Natural killer cell treated with Interleukin-12 subunit alpha and Interleukin-12 subunit beta and Interleukin-15 and Interleukin-18, amount 100 ng/mL, for 72 hours (primary cell): Measurements from ENCODE around the gene LOXL4. TPM values are rescaled to one million over a fixed set of nuclear protein-coding genes. Genes with fewer than 3 reads are reported as not detected.
"Not testable (repeated sequence)": the region's sequence is repeated elsewhere in the genome, so short reads cannot be mapped to it uniquely, and the experiment has no call there.

Source experiments
- ATAC-seq, 2 donors: fragments of 150-1000 bp; cut with Tn5 transposase in 1 of 2; sonication (Bioruptor Pico), chemical (Tn5 transposase) in 1 of 2; 2 replicates each; pipeline ENCODE4 v1.10.0; 2021
- DNase-seq: peaks from one replicate; pipeline ENCODE4 v3.0.0; 2022; ENCODE audit warnings: low spot score
- H3K27ac Mint-ChIP-seq, 2 donors: 1 replicate in 1 of 2; 2 replicates in 1 of 2; pipeline ENCODE4 v1.8.0; 2022; ENCODE audit warnings: mixed read lengths in 2 of 2, mild to moderate bottlenecking in 1 of 2, moderate library complexity in 1 of 2
- H3K27me3 Mint-ChIP-seq, 2 donors: 1 replicate in 1 of 2; 2 replicates in 1 of 2; pipeline ENCODE4 v1.8.0; 2022; ENCODE audit warnings: mixed read lengths in 2 of 2
- H3K36me3 Mint-ChIP-seq: one replicate; pipeline ENCODE4 v1.8.0; 2022; ENCODE audit warnings: mixed read lengths
- H3K4me1 Mint-ChIP-seq, 2 donors: 1 replicate in 1 of 2; 2 replicates in 1 of 2; pipeline ENCODE4 v1.8.0; 2022; ENCODE audit warnings: low read depth in 2 of 2, mixed read lengths in 2 of 2, mild to moderate bottlenecking in 1 of 2
- H3K4me3 Mint-ChIP-seq: one replicate; pipeline ENCODE4 v1.8.0; 2022; ENCODE audit warnings: mixed read lengths
- H3K9me3 Mint-ChIP-seq: 2 replicates; pipeline ENCODE4 v1.8.0; 2022; ENCODE audit warnings: mixed read lengths
- total RNA-seq, 2 donors: library from RNA; stranded (reverse); gene quantifications; one replicate each; pipeline ENCODE4 v1.2.3, GENCODE V29; 2022

Gene LOXL4
- total RNA-seq, 2 donors from 2014 or later = not detected

DNA sequence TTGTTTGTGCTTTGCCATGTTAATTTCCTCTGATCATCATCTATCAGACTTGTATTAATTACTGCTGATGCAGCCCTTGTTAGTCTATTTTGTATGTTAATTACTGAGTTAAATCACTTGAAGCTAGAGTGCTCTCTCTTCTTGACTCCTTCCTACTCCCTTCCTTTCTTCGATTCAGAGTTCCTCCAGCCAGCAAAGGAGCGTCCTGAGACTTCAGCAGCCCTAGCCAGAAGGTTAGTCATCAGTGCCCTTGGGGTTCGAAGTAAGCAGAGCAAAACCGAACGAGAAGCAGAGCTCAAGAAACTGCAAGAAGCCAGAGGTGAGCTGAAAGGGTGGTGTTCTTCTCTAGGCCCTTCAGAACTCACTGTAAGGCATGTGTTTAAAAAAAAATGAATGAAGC, 32.1 kb downstream of the LOXL4 start:
- H3K36me3 Mint-ChIP-seq = no peaks in the 10 kb centered on the region
- H3K4me3 Mint-ChIP-seq = no peak overlapping the region
- H3K9me3 Mint-ChIP-seq = no peaks in the 10 kb centered on the region
- no peak overlapping the region for H3K27ac Mint-ChIP-seq
- no peak for DNase-seq
- no peaks in the 10 kb centered on the region for H3K27me3 Mint-ChIP-seq
- no peak for ATAC-seq
- H3K4me1 Mint-ChIP-seq = peaks cover under 1 to 11% of the 10 kb centered on the region in 2 donors

DNA sequence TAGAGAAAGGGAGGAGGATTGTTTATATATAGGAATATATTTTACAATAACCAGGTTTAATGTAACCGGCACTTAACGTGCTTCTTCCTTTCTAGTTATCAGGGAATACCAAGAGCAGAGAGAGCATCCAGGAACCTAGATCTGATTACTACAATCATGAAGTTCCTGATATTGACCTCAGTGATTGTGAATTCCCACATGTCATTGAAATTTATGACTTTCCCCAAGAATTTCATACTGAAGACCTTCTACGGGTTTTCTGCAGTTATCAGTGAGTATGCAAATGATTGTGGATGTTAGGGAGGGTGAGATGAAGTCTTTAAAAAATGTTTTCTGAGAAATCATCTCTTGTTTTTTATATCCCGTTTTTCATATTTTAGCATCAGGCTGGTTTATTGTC, 36.6 kb downstream of the LOXL4 start:
- no peaks in the 10 kb centered on the region for H3K36me3 Mint-ChIP-seq
- no peak for DNase-seq

GRCh38 chr10:98228266-98228665, 39.7 kb downstream of the LOXL4 start:
- Mint-ChIP-seq H3K4me1 (peaks cover 31 to 43% of the 10 kb centered on the region in 2 donors), H3K27ac (peak overlapping the region; percentile 41 to 70)
- not testable (repeated sequence) for DNase-seq

More for the DNA sequence above, 36.6 kb downstream of the LOXL4 start:
- Mint-ChIP-seq H3K4me1 (peaks cover 25 to 38% of the 10 kb centered on the region in 2 donors), H3K4me3 (no peak overlapping the region), H3K27me3 (no peaks in the 10 kb centered on the region), H3K9me3 (no peaks in the 10 kb centered on the region), H3K27ac (no peak overlapping the region)
- no peak for ATAC-seq

GRCh38 chr10:98227713-98228112, 40.3 kb downstream of the LOXL4 start:
- Mint-ChIP-seq H3K4me1 (peaks cover 31 to 44% of the 10 kb centered on the region in 2 donors), H3K27ac (peak overlapping the region; percentile 41 to 70)
- not testable (repeated sequence) for DNase-seq, H3K36me3 Mint-ChIP-seq, H3K9me3 Mint-ChIP-seq, H3K4me3 Mint-ChIP-seq, ATAC-seq, H3K27me3 Mint-ChIP-seq

More at GRCh38 chr10:98228266-98228665, 39.7 kb downstream of the LOXL4 start:
- H3K4me3 Mint-ChIP-seq = peak overlapping the region; percentile 45
- not testable (repeated sequence) for ATAC-seq, H3K36me3 Mint-ChIP-seq, H3K9me3 Mint-ChIP-seq, H3K27me3 Mint-ChIP-seq

DNA sequence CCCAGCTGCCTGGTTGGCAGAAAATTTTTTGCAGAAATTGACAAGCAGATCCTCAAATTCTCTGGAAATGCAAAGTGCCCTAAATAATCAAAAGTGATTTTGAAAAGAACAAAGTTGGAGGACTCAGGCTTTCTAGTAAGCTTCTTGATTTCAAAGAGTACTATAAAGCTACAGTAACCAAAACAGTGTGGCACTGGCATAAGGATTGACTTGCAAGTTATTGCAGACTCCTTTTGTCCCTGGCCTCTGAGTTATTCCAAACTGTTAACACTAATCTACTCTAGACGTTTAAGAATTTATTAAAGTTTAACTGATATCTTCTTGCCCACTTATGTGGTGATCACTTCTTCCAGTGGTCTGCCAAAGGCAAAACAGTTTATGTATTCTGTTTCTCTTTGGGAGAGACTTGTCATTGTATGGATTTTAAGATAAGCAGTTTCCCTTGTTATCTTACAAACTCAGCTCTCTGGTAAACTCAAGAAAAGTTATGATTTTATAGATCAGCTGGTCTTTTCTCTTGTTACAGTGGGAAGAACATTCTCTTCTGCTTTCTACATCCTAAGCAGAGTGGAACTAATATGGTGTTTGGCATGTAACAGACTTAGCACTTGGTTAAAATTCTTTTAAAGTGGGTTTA, 41.4 kb downstream of the LOXL4 start:
- DNase-seq = no peak
- no peaks in the 10 kb centered on the region for H3K36me3 Mint-ChIP-seq
- no peaks in the 10 kb centered on the region for H3K9me3 Mint-ChIP-seq
- no peak for ATAC-seq
- H3K4me3 Mint-ChIP-seq = no peak overlapping the region
- H3K27ac Mint-ChIP-seq = no peak overlapping the region
- peaks cover 31 to 39% of the 10 kb centered on the region in 2 donors for H3K4me1 Mint-ChIP-seq
- H3K27me3 Mint-ChIP-seq = no peaks in the 10 kb centered on the region

DNA sequence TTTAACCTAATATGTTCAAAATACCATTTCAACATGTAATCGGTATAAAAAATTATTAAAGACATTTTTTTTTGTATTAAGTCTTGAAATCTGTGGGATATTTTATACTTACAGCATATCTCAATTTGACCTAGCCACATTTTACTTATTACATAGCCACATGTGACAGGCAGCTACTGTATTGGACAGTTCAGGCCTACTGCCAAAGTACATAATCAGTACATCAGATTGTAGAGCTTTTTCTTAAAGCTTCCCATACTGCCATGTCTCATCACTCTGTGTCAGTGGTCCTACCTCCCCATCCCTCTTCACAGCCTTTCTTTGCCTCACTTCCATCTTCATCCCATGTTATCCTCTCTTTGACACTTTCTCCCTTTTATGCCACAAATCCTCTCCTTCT, 43.0 kb downstream of the LOXL4 start:
- Mint-ChIP-seq H3K36me3 (peaks cover 2% of the 10 kb centered on the region), H3K4me1 (peaks cover 23 to 30% of the 10 kb centered on the region in 2 donors), H3K9me3 (no peaks in the 10 kb centered on the region), H3K27me3 (no peaks in the 10 kb centered on the region), H3K4me3 (no peak overlapping the region), H3K27ac (no peak overlapping the region)
- ATAC-seq = no peak
- DNase-seq = no peak

GRCh38 chr10:98224509-98224908, 43.5 kb downstream of the LOXL4 start:
- Mint-ChIP-seq H3K27ac (no peak overlapping the region), H3K9me3 (peaks cover 3% of the 10 kb centered on the region), H3K36me3 (peaks cover 7% of the 10 kb centered on the region), H3K4me1 (peaks cover 23 to 28% of the 10 kb centered on the region in 2 donors), H3K27me3 (no peaks in the 10 kb centered on the region), H3K4me3 (no peak overlapping the region)
- no peak for DNase-seq
- no peak for ATAC-seq

GRCh38 chr10:98223874-98224273, 44.1 kb downstream of the LOXL4 start:
- no peak overlapping the region for H3K27ac Mint-ChIP-seq
- no peak overlapping the region for H3K4me3 Mint-ChIP-seq
- H3K36me3 Mint-ChIP-seq = peaks cover 14% of the 10 kb centered on the region
- H3K9me3 Mint-ChIP-seq = peaks cover 7% of the 10 kb centered on the region
- ATAC-seq (peak in 1 of 2 donors; percentile 15), DNase-seq (no peak)
- H3K27me3 Mint-ChIP-seq = no peaks in the 10 kb centered on the region
- peaks cover 24 to 28% of the 10 kb centered on the region in 2 donors for H3K4me1 Mint-ChIP-seq

- Mint-ChIP-seq H3K9me3 (peaks cover 13% of the 10 kb centered on the region), H3K27me3 (no peaks in the 10 kb centered on the region), H3K27ac (no peak overlapping the region), H3K36me3 (peaks cover 35% of the 10 kb centered on the region), H3K4me3 (no peak overlapping the region), H3K4me1 (peaks cover 21 to 33% of the 10 kb centered on the region in 2 donors)
- ATAC-seq (no peak), DNase-seq (no peak)
Observed at GRCh38 chr10:98217801-98218200, 50.2 kb downstream of the LOXL4 start.

- peaks cover 40 to 53% of the 10 kb centered on the region in 2 donors for H3K4me1 Mint-ChIP-seq
- peaks cover 13% of the 10 kb centered on the region for H3K9me3 Mint-ChIP-seq
- no peak overlapping the region for H3K27ac Mint-ChIP-seq
- peaks cover 48% of the 10 kb centered on the region for H3K36me3 Mint-ChIP-seq
- ATAC-seq (no peak), DNase-seq (no peak)
- H3K27me3 Mint-ChIP-seq = no peaks in the 10 kb centered on the region
- no peak overlapping the region for H3K4me3 Mint-ChIP-seq
Observed at GRCh38 chr10:98215373-98215772, 52.6 kb downstream of the LOXL4 start.

DNA sequence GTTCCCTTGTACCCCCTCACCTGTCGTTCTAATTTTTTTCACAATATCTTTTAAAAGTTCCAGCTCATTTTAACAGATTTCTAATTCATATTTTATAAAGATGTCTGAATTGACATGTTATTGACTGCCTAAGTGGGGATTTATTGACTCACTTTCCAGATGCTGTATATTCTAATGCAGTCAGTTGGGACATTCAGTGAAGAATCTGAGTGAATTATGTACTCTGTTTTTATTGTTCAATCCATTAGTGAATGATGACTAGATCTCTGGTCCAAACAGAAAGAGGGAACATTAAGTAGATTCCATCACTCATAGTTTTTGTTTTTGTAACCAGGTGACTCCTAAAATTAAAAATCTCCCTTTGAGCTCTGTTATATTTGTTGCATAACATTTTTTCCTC, 54.3 kb downstream of the LOXL4 start:
- Mint-ChIP-seq H3K4me3 (no peak overlapping the region), H3K4me1 (peaks cover 40 to 56% of the 10 kb centered on the region in 2 donors), H3K27me3 (no peaks in the 10 kb centered on the region), H3K27ac (no peak overlapping the region), H3K36me3 (peaks cover 44% of the 10 kb centered on the region), H3K9me3 (peaks cover 6% of the 10 kb centered on the region)
- ATAC-seq = no peak
- no peak for DNase-seq

DNA sequence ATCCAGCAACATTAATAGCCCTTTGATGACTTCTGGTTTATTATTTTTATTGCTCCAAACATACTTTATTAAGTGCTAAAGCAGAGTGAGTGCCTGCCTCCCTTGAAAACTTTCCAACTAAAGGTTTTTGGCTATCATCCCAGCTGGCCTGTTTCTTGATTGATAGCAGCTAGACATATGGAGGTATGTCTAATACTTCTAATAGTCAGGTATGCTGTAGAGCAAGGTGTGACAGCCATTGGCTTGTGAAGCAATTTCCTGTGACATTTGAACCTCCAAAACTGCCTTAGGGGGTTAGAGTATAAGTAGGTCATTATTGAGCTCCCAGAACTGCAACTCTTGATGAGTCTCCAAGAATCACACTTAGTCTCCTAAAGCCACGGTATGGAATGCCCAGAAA, 55.8 kb downstream of the LOXL4 start:
- H3K36me3 Mint-ChIP-seq = peaks cover 37% of the 10 kb centered on the region
- no peaks in the 10 kb centered on the region for H3K9me3 Mint-ChIP-seq
- DNase-seq (no peak), ATAC-seq (no peak)
- H3K4me1 Mint-ChIP-seq = peaks cover 35 to 41% of the 10 kb centered on the region in 2 donors
- no peaks in the 10 kb centered on the region for H3K27me3 Mint-ChIP-seq
- H3K4me3 Mint-ChIP-seq = no peak overlapping the region
- H3K27ac Mint-ChIP-seq = no peak overlapping the region

- Mint-ChIP-seq H3K27ac (peak overlapping the region in 1 of 2 donors; percentile 16), H3K36me3 (peaks cover 32% of the 10 kb centered on the region), H3K27me3 (no peaks in the 10 kb centered on the region), H3K4me1 (peaks cover 35 to 36% of the 10 kb centered on the region in 2 donors), H3K4me3 (no peak overlapping the region), H3K9me3 (no peaks in the 10 kb centered on the region)
- ATAC-seq = no peak
- DNase-seq = no peak
Observed at GRCh38 chr10:98209441-98209840, 58.6 kb downstream of the LOXL4 start.

DNA sequence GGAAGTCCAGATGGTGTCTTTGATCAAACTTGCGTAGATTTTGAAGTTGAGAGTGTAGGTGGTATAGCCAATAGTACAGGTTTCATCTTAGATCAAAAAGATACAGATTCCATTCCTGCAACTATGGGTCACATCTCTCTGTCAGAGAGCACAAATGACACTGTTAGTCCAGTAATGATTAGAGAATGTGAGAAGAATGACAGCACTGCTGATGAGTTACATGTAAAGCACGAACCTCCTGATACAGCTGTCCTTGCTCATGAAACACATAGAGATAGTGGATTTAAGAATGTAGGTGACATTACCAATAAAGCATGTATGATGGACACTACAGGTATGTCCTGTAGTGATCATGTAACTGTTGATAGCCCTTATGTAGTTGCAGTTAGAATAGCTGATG, 59.1 kb downstream of the LOXL4 start:
- H3K4me3 Mint-ChIP-seq = no peak overlapping the region
- peaks cover 32 to 38% of the 10 kb centered on the region in 2 donors for H3K4me1 Mint-ChIP-seq
- no peaks in the 10 kb centered on the region for H3K9me3 Mint-ChIP-seq
- DNase-seq (no peak), ATAC-seq (no peak)
- H3K27me3 Mint-ChIP-seq = no peaks in the 10 kb centered on the region
- peaks cover 32% of the 10 kb centered on the region for H3K36me3 Mint-ChIP-seq
- H3K27ac Mint-ChIP-seq = peak overlapping the region in 1 of 2 donors; percentile 16

GRCh38 chr10:98205351-98205750, 62.6 kb downstream of the LOXL4 start:
- no peak for ATAC-seq
- H3K9me3 Mint-ChIP-seq = no peaks in the 10 kb centered on the region

More at GRCh38 chr10:98205351-98205750, 62.6 kb downstream of the LOXL4 start:
- no peak for DNase-seq
- Mint-ChIP-seq H3K27ac (no peak overlapping the region), H3K4me3 (no peak overlapping the region), H3K4me1 (peaks cover 15 to 18% of the 10 kb centered on the region in 2 donors), H3K36me3 (peaks cover 19% of the 10 kb centered on the region), H3K27me3 (no peaks in the 10 kb centered on the region)
